HCT116 (cell line): ENCODE results near the gene PICK1. TPM values are rescaled to one million over a fixed set of nuclear protein-coding genes. Genes with fewer than 3 reads are reported as not detected.
A peak's percentile ranks its signal among the peaks of the same experiment; 100 is the strongest.

Experiments
- ATAC-seq: fragments of 200-7000 bp; cut with Tn5 transposase; 2 replicates; pipeline ENCODE4 v1.9.1; 2020; ENCODE audit warnings: mild to moderate bottlenecking, moderate library complexity
- Bru-seq: library from RNA; stranded (reverse); fragments of 400-500 nt; gene quantifications from one replicate; lab custom pipeline; 2021; lab: Mats Ljungman, UMichigan
- BruChase-seq, 2 experiments: library from RNA; stranded (reverse); fragments of 400-500 nt; gene quantifications; one replicate each; lab custom pipeline; 2021; lab: Mats Ljungman, UMichigan
- BruUV-seq: library from RNA; stranded (reverse); fragments of 400-500 nt; replicated peaks from 2 replicates; lab custom pipeline; 2021; lab: Mats Ljungman, UMichigan
- CTCF ChIA-PET: fragments of 300-600 bp; sonication (Branson Sonifier 250); formaldehyde crosslinking; loops from one replicate; lab custom pipeline; 2021; ENCODE audit warnings: antibody characterized with exemption; lab: Charles Lee
- POLR2A ChIA-PET: fragments of 300-600, 350-600 bp; sonication (Branson Sonifier 250); formaldehyde crosslinking; loops from one replicate; lab custom pipeline; 2021; ENCODE audit warnings: antibody characterized with exemption; lab: Charles Lee
- RAD21 ChIA-PET, 2 experiments: fragments of 300-600 bp; sonication (Branson Sonifier 250); formaldehyde crosslinking; loops; one replicate each; lab custom pipeline; 2023; ENCODE audit warnings: low total read pairs in 2 of 2; ENCODE audit not compliant: uncharacterized antibody in 2 of 2, unreplicated experiment in 2 of 2, low non-redundant PET in 1 of 2; lab: Charles Lee
- DNase-seq: peaks from one replicate; pipeline ENCODE4 v3.0.0-alpha.2; 2010; ENCODE audit warnings: low read depth, low spot score
- H2AFZ ChIP-seq: fragments of 200-600 bp; shearing (Covaris generic), sonication (generic); 2 replicates; pipeline ENCODE4 v1.6.1; 2017; ENCODE audit warnings: low read depth, mixed run types, mixed read lengths, antibody characterized with exemption, low read length; ENCODE audit not compliant: poor library complexity, severe bottlenecking
- H3K27ac ChIP-seq: 2 replicates; pipeline ENCODE4 v1.5.1; 2012; ENCODE audit warnings: low read depth, low read length
- H3K27me3 ChIP-seq: fragments of 200-600 bp; sonication (generic); 2 replicates; pipeline ENCODE4 v1.6.1; 2016; ENCODE audit warnings: mixed run types, low read length, mixed read lengths; ENCODE audit not compliant: insufficient read depth
- H3K36me3 ChIP-seq, 2 experiments: fragments of 200-500 bp in 1 of 2; fragments of 200-600 bp in 1 of 2; sonication (Bioruptor generic) in 1 of 2; sonication (generic) in 1 of 2; 2 replicates each; pipeline versions ENCODE4 v1.5.1 to v1.6.1; 2014 to 2016; ENCODE audit warnings: low read length in 2 of 2, inconsistent platforms in 1 of 2, mixed read lengths in 1 of 2, mixed run types in 1 of 2; ENCODE audit not compliant: insufficient read depth in 2 of 2, control insufficient read depth in 1 of 2
- H3K4me1 ChIP-seq, 2 experiments: fragments of 200-600 bp in 1 of 2; sonication (generic) in 1 of 2; 2 replicates each; pipeline versions ENCODE4 v1.5.1 to v1.6.1; 2012 to 2017; ENCODE audit warnings: low read length in 2 of 2, inconsistent platforms in 1 of 2, mild to moderate bottlenecking in 1 of 2, mixed read lengths in 1 of 2, mixed run types in 1 of 2, moderate library complexity in 1 of 2; ENCODE audit not compliant: insufficient read depth in 2 of 2, control insufficient read depth in 1 of 2
- H3K4me2 ChIP-seq: fragments of 200-600 bp; sonication (generic); 2 replicates; pipeline ENCODE4 v1.6.1; 2017; ENCODE audit warnings: mixed run types, low read length, mixed read lengths
- H3K4me3 ChIP-seq, 2 experiments: fragments of 200-600 bp in 1 of 2; sonication (generic) in 1 of 2; replicated peaks in 1 of 2; 2 replicates each; pipeline ENCODE4 v1.5.1; 2011 to 2016; ENCODE audit warnings: low read length in 2 of 2, control low read depth in 1 of 2, low read depth in 1 of 2, mild to moderate bottlenecking in 1 of 2, mixed read lengths in 1 of 2, mixed run types in 1 of 2
- H3K79me2 ChIP-seq: fragments of 200-600 bp; sonication (generic); 2 replicates; pipeline ENCODE4 v1.6.1; 2017; ENCODE audit warnings: mild to moderate bottlenecking, mixed run types, low read length, moderate library complexity, mixed read lengths; ENCODE audit not compliant: insufficient read depth
- H3K9ac ChIP-seq: fragments of 200-600 bp; sonication (generic); 2 replicates; pipeline ENCODE4 v1.6.1; 2016; ENCODE audit warnings: low read length, mixed read lengths
- H3K9me2 ChIP-seq: fragments of 200-600 bp; sonication (generic), shearing (Covaris generic); 2 replicates; pipeline ENCODE4 v1.6.1; 2017; ENCODE audit warnings: mixed run types, mild to moderate bottlenecking, moderate library complexity; ENCODE audit not compliant: insufficient read depth
- H3K9me3 ChIP-seq, 2 experiments: fragments of 200-500 bp in 1 of 2; fragments of 200-600 bp in 1 of 2; sonication (Bioruptor generic) in 1 of 2; sonication (generic) in 1 of 2; 2 replicates each; pipeline ENCODE4 v1.6.1; 2014 to 2017; ENCODE audit warnings: low read length in 2 of 2, mixed read lengths in 2 of 2, inconsistent platforms in 1 of 2, low read depth in 1 of 2, mild to moderate bottlenecking in 1 of 2, mixed run types in 1 of 2, moderate library complexity in 1 of 2; ENCODE audit not compliant: control insufficient read depth in 1 of 2, insufficient read depth in 1 of 2
- H4K20me1 ChIP-seq: fragments of 200-600 bp; sonication (generic), shearing (Covaris generic); 2 replicates; pipeline ENCODE4 v1.6.1; 2017; ENCODE audit warnings: mixed run types, mild to moderate bottlenecking, moderate library complexity; ENCODE audit not compliant: insufficient read depth
- CEBPB ChIP-seq: IDR thresholded peaks from 2 replicates; pipeline ENCODE4 v1.6.1; 2012; ENCODE audit warnings: low read depth
- EGR1 ChIP-seq: IDR thresholded peaks from 2 replicates; pipeline ENCODE4 v1.6.1; 2012; ENCODE audit warnings: low read depth
- ELF1 ChIP-seq: IDR thresholded peaks from 2 replicates; pipeline ENCODE4 v1.6.1; 2012; ENCODE audit warnings: low read depth, borderline replicate concordance
- JUND ChIP-seq: IDR thresholded peaks from 2 replicates; pipeline ENCODE4 v1.6.1; 2012
- POLR2A ChIP-seq: IDR thresholded peaks from 2 replicates; pipeline ENCODE4 v1.7.0; 2011; ENCODE audit warnings: borderline replicate concordance; ENCODE audit not compliant: insufficient read depth, insufficient read length; ENCODE audit errors: extremely low read depth
- POLR2AphosphoS5 ChIP-seq: IDR thresholded peaks from 2 replicates; pipeline ENCODE4 v1.6.1; 2011; ENCODE audit warnings: mild to moderate bottlenecking, low read depth, low read length, moderate library complexity
- SP1 ChIP-seq: IDR thresholded peaks from 2 replicates; pipeline ENCODE4 v1.6.1; 2012; ENCODE audit warnings: low read depth
- TCF7L2 ChIP-seq: IDR thresholded peaks from 2 replicates; pipeline ENCODE4 v1.7.0; 2011; ENCODE audit warnings: borderline replicate concordance, inconsistent platforms; ENCODE audit not compliant: insufficient read depth, insufficient read length; ENCODE audit errors: extremely low read depth
- YY1 ChIP-seq: IDR thresholded peaks from 2 replicates; pipeline ENCODE4 v1.6.1; 2011; ENCODE audit warnings: low read length, low read depth, moderate library complexity, mild to moderate bottlenecking; ENCODE audit not compliant: insufficient replicate concordance; ENCODE audit errors: extremely low read depth
- ZBTB33 ChIP-seq: IDR thresholded peaks from 2 replicates; pipeline ENCODE4 v1.6.1; 2011; ENCODE audit warnings: mild to moderate bottlenecking, low read length, moderate library complexity; ENCODE audit not compliant: insufficient replicate concordance; ENCODE audit errors: extremely low read depth
- ZFX ChIP-seq: fragments of 450-650 bp; IDR thresholded peaks from 2 replicates; pipeline ENCODE4 v1.6.1; 2017
- intact Hi-C: fragments of 100-400 bp; cut with micrococcal nuclease; formaldehyde crosslinking; loops from 2 replicates; pipeline ENCODE4 v1.10.0; 2022
- long read RNA-seq: library from polyadenylated mRNA; unstranded; transcript quantifications from one replicate; pipeline ENCODE4 v2.0.0, GENCODE V29; 2021; ENCODE audit not compliant: unreplicated experiment
- polyA plus RNA-seq: library from polyadenylated mRNA; unstranded; fragments of >200 nt; gene quantifications from 2 replicates; pipeline ENCODE4 v1.2.1, GENCODE V29; 2012; ENCODE audit warnings: missing spikeins
- total RNA-seq: library from RNA; stranded (reverse); gene quantifications from one replicate; pipeline ENCODE4 v1.2.1, GENCODE V29; 2021; ENCODE audit not compliant: unreplicated experiment

Gene PICK1
- 40.0 TPM for total RNA-seq
- polyA plus RNA-seq, result 30.7 and 32.6 TPM in 2 replicates
- Bru-seq, nascent RNA, result percentile 73 among the genes with signal in this experiment
- percentile 81 among the genes with signal in this experiment for BruChase-seq, experiment 1, labeled RNA remaining after a 6-hour chase
- BruChase-seq, experiment 2, labeled RNA remaining after a 2-hour chase, result percentile 79 among the genes with signal in this experiment
- long read RNA-seq, transcript PICK1-201 (13 exons, 2,055 nt), result major isoform, 25 of 69 reads
- long read RNA-seq, partial matches to known transcripts, result 5 of 69 reads
- long read RNA-seq, other reads (novel, unspliced or antisense), result 34 of 69 reads

- ChIA-PET CTCF (interaction anchor here (1.4 to 1.5 kb wide), 2 partner anchors 513 to 709 kb away, joined by 4 to 5 read pairs; partner anchors contain the start of gene DMC1), POLR2A (interaction anchor here (1.3 kb wide), 1 partner anchor 9 kb away, joined by 3 read pairs; no protein-coding TSS in a partner anchor), RAD21 (interaction anchor here in 1 of 2 experiments (1.0 kb wide), 1 partner anchor 41 kb away, joined by 3 read pairs; no protein-coding TSS in a partner anchor)
- no peaks in the 10 kb centered on the region for H3K9me3 ChIP-seq
- peak within 1 kb of the TSS; percentile 60 for H2AFZ ChIP-seq
- peak within 1 kb of the TSS; percentile 95 for H3K4me2 ChIP-seq
- H3K79me2 ChIP-seq, result peaks cover 10% of the 10 kb centered on the region
- peak within 1 kb of the TSS; percentile 89 for H3K9ac ChIP-seq
- no peaks in the 10 kb centered on the region for H3K27me3 ChIP-seq
- peak within 1 kb of the TSS; percentile 70 to 88 for H3K4me3 ChIP-seq
- peak; percentile 85 for ATAC-seq
- TF ChIP-seq SP1 (peak; percentile 84), ZFX (0 out of 2 replicates have a peak, but pooled peaks have one; percentile 39), ELF1 (peak; percentile 91; the same call in 1 of the 2 replicates), POLR2A (peak; percentile 74), TCF7L2 (peak; percentile 91), EGR1 (peak; percentile 31; the same call in 1 of the 2 replicates), YY1 (peak; percentile 98), CEBPB (no peak), JUND (no peak), POLR2AphosphoS5 (peak; percentile 86), ZBTB33 (no peak)
- H3K4me1 ChIP-seq, result peaks cover 5 to 12% of the 10 kb centered on the region in 2 experiments; a peak in 3 of 4 replicates
- H3K27ac ChIP-seq, result peak within 1 kb of the TSS; percentile 87
- DNase-seq, result peak; percentile 91
- intact Hi-C loops, result no loop called here
- no peaks in the 10 kb centered on the region for H4K20me1 ChIP-seq
- peaks cover 12 to 13% of the 10 kb centered on the region in 2 experiments; a peak in 1 of 4 replicates for H3K36me3 ChIP-seq
- no peaks in the 10 kb centered on the region for H3K9me2 ChIP-seq
- TSS peak; percentile 73 for BruUV-seq
These were observed at the start of gene PICK1 for GRCh38 chr22:38056969-38057891. Gene PICK1 (plus strand): TSS chr22:38057404. CDS start chr22:38057810, 406 bp downstream.
